H1 (cell line): Measurements from ENCODE around the gene TEX47.

ENCODE experiments used
- RFX5 ChIP-seq: IDR thresholded peaks from 2 replicates; pipeline ENCODE4 v1.6.1; 2011; ENCODE audit warnings: low read depth, low read length, improper control_type of control experiment, borderline replicate concordance
- TF ChIP-seq, protein P1 (sequence below), 3 experiments: IDR thresholded peaks; 1 replicate in 2 of 3; 2 replicates in 1 of 3; pipeline versions ENCODE4 v1.5.1 to v1.6.1; 2011; ENCODE audit warnings: low read length in 3 of 3, mild to moderate bottlenecking in 3 of 3, inconsistent platforms in 2 of 3, low read depth in 1 of 3, moderate library complexity in 1 of 3; ENCODE audit not compliant: insufficient read depth in 1 of 3; ENCODE audit errors: control extremely low read depth in 1 of 3

DNA sequence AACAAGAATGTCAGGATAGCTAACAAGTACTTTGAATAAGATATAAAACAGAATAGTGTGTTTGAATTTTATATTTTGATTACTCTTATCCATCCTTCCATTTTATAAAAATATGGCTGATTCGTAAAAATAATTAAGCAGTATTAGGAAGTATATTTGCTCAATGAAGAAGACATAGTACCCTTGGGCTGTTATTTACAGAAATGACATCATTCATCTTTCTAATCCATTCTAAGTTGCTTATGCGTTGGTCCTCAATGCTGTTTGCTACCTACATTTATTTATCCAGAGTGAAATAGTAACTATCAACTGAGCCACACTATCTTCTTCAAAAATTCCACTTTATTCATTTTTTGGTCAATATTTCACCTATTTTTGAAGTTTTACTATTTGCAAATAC is 38.2 kb downstream of the TEX47 start:
- TF ChIP-seq, protein P1, sequence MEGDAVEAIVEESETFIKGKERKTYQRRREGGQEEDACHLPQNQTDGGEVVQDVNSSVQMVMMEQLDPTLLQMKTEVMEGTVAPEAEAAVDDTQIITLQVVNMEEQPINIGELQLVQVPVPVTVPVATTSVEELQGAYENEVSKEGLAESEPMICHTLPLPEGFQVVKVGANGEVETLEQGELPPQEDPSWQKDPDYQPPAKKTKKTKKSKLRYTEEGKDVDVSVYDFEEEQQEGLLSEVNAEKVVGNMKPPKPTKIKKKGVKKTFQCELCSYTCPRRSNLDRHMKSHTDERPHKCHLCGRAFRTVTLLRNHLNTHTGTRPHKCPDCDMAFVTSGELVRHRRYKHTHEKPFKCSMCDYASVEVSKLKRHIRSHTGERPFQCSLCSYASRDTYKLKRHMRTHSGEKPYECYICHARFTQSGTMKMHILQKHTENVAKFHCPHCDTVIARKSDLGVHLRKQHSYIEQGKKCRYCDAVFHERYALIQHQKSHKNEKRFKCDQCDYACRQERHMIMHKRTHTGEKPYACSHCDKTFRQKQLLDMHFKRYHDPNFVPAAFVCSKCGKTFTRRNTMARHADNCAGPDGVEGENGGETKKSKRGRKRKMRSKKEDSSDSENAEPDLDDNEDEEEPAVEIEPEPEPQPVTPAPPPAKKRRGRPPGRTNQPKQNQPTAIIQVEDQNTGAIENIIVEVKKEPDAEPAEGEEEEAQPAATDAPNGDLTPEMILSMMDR (IDR thresholded peaks at IDR 0.05; ENCODE audit: control extremely low read depth in 1 of 3, insufficient read depth in 1 of 3, low read depth in 1 of 3, low read length in 3 of 3): no peak
- no peak for TF ChIP-seq RFX5
